GM18873 (cell line): ENCODE results near the gene PIKFYVE.
A peak's percentile ranks its signal among the peaks of the same experiment; 100 is the strongest.
"Not testable (repeated sequence)": the region's sequence is repeated elsewhere in the genome, so short reads cannot be mapped to it uniquely, and the experiment has no call there.

Experiments
- ATAC-seq: cut with Tn5 transposase; IDR thresholded peaks from one replicate; pipeline ENCODE4 v1.9.1; 2021; ENCODE audit warnings: mild to moderate bottlenecking, moderate library complexity, moderate number of reproducible peaks; ENCODE audit not compliant: unreplicated experiment, low FRiP score

Gene PIKFYVE, protein sequence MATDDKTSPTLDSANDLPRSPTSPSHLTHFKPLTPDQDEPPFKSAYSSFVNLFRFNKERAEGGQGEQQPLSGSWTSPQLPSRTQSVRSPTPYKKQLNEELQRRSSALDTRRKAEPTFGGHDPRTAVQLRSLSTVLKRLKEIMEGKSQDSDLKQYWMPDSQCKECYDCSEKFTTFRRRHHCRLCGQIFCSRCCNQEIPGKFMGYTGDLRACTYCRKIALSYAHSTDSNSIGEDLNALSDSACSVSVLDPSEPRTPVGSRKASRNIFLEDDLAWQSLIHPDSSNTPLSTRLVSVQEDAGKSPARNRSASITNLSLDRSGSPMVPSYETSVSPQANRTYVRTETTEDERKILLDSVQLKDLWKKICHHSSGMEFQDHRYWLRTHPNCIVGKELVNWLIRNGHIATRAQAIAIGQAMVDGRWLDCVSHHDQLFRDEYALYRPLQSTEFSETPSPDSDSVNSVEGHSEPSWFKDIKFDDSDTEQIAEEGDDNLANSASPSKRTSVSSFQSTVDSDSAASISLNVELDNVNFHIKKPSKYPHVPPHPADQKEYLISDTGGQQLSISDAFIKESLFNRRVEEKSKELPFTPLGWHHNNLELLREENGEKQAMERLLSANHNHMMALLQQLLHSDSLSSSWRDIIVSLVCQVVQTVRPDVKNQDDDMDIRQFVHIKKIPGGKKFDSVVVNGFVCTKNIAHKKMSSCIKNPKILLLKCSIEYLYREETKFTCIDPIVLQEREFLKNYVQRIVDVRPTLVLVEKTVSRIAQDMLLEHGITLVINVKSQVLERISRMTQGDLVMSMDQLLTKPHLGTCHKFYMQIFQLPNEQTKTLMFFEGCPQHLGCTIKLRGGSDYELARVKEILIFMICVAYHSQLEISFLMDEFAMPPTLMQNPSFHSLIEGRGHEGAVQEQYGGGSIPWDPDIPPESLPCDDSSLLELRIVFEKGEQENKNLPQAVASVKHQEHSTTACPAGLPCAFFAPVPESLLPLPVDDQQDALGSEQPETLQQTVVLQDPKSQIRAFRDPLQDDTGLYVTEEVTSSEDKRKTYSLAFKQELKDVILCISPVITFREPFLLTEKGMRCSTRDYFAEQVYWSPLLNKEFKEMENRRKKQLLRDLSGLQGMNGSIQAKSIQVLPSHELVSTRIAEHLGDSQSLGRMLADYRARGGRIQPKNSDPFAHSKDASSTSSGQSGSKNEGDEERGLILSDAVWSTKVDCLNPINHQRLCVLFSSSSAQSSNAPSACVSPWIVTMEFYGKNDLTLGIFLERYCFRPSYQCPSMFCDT (N-terminal part only)

DNA sequence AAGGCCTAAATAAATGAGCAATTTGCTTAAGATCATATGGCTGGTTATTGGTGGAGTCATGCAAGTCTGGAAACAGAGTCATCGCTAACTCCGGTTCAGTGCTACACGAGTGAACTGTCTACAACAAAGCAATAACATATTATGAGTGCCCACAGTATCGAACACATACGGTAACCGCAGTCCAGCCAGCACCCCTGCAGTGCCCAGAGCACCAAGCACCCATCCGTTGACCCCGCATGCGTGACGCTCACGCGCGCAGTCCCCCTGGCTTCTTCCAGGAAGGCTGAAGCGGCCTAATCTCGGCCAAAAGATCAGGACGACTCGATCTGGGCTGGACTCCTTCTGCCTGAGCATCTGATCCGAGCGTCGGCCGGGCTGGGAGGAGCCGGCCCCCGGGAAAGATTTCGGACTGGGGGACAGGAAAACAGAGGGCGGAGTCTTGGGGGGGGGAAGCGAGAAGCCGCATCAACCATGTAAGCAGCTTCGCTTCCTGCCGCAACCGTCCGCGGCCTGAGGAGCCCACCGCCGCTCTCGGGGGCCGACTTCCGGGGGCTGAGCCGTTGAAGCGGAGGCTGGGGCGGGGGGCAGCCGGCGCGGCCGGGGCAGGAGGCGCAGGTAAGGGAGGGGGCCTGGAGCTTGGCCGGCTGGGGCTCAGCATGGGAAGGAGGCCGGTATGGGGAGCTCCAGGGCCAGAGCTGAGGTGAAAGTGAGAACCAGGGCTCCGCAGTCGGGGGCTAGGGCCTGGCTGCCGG is at the start of gene PIKFYVE:
Gene PIKFYVE (plus strand): TSS at position 455 of the 752 bp plus-strand sequence. CDS start 5,265 bp downstream, outside the sequence.
- ATAC-seq: peak; percentile 88

DNA sequence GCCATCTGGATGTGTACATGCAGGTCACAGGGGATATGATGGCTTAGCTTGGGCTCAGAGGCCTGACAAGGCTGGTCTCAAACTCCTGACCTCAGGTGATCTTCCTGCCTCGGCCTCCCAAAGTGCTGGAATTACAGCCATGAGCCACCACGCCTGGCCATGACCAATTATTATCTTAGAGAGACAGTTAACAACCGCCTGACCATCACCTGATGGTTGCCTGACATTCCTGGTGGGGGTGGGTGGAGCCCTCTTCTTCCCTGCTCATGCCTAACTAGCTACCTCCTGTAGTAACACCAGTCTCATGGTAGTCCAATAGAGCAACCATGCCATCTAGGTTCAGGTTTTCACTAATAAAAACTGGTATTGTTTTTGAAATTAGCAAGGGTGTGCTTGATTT is 44.2 kb upstream of the PIKFYVE start:
- not testable (repeated sequence) for ATAC-seq

DNA sequence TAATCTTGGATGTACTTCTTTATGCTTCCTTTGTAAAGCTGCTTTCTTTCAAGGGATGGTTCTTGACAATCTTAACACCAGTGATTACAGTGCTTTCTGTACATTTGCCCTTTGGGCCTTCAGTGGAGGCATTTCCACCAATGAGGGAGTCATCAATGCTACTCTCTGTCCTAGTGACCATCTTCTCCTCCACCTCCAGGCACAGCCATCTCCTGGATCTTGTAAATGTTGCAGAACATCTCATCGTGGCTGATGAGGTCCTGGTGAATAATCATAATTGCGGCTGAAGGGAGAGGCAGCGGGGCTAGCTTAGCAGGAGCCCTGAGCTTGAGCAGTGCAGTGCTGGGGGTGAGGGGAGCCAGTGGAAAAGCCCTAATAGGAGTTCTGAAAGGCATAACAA is 43.7 kb upstream of the PIKFYVE start:
- ATAC-seq: no peak

DNA sequence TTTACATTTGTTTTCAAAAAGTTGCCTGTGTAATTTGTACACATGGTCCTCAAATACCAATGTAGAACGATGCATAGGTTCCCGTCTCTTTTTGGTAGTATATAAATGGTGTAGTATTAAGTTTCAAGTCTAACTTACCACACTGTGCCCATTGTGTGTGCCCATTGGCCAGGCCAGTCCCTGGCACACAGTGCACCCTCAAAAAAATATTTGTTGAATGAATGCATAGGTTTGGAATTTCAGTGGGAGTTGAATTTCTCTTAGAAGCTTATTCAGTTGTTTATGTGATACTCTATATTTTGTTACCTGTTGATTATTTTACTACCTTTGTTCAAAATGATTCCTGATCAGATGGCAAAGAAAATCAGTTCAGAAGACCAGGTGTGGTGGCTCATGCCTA is 41.3 kb upstream of the PIKFYVE start:
- ATAC-seq: no peak

DNA sequence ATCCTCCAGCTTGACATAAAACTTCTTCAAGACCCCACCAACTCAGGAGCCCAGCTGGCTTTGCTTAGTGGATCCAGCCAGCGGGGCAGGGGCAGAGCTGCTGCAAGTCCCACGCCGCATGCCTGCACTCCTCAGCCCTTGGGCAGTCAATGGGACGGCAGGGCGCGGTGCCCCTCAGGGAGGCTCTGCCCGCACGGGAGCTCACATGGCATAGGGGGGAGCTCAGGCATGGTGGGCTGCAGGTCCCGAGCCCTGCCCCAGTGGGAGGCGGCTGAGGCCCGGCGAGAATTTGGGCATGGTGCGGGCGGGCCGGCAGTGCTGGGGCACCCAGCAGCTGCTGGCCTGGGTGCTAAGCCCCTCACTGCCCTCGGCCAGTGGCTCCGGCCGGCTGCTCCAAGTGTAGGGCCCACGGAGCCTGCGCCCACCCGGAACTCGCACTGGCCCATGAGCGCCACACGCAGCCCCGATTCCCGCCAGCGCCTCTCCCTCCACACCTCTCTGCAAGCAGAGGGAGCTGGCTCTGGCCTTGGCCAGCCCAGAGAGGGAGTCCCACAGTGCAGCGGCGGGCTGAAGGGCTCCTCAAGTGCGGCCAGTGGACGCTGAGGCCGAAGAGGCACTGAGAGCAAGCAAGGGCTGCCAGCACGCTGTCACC is 38.3 kb upstream of the PIKFYVE start:
- ATAC-seq: no peak

DNA sequence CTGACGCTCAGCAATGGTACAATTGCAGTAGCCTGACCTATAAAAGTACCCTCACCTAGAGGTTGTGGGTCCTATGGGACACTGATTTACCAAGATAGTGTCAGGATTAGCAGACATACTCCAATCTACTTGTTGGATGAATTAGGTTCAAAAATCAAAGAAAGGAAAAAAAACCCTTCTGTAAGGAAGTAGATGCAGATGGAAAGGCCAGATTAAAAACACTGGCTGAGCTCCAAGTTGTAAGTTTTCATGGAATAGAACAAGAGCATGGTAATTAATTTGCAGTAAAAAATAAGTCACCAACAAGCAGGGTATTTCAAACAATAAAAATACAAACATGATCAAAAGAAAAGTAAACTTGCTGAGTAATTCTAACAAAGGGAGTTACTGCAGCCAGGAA is 37.6 kb upstream of the PIKFYVE start:
- no peak for ATAC-seq

DNA sequence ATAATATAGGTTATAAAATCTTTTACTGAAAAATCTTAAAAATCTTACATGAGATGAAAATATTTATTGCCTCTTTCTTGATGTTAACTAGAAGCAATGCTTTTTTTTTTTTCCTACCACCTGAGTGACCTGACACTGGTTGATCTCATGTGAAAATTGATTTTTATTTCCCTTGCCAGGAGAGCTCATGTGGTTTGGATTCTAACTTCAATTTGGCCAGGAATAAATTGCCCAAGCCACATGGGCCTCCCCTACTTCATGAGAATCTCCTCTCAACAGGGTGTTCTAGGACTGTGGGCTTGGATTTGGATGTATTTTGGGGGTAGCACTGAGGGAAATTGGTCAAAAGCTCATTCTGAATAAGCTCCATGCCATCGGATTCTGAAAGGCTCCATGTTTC is 31.3 kb upstream of the PIKFYVE start:
- no peak for ATAC-seq

DNA sequence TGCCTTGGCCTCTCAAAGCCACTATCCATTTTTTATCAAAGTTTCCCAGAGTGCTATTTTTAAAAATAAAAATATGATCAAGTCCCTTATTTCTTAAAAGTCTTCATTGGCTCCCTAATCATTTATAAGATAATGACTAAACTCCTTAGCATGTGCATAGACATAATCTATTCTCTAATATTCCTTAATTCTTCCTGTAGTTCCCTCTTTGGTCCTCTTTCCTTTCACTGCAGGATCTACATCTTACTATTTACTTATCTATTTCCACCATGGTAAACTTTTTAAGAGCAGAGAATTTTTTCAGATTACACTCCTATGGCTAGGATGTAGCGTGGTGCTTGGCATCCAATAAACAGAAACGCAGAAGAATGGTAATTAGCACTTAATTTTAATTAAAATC is 30.2 kb upstream of the PIKFYVE start:
- ATAC-seq: no peak

DNA sequence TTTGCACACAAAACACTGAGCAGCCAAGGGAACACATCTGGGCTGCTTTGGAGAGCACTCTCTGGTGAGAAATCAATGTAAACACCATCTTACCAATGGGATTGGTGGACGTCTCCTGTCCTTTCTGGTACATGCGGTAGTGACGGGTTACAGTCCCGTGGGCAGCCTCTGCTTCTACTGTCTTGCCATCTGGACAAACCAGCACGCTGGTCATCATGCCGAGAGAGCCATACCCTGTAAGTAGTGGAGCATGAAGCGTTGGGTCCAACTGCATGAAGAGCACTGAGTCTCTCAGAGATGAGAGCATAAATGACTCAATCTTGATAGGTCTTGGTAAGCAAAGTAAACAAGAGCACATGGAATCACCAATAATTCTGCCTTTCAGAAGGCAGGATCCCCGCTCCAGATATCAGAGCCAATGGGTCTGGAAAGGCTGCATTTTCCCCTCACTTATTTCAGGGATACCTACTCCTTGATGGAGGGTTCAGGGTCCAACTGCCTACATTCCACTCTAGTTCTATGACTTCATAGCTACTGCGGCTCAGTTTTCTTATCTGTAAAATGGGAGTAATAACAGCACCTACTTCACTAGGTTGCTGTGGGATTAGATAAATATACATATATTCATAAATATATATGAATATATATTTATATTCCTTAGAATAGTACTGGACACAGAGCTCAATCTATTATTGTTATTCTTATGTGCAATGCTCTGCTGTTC is 26.1 kb upstream of the PIKFYVE start:
- ATAC-seq: no peak

DNA sequence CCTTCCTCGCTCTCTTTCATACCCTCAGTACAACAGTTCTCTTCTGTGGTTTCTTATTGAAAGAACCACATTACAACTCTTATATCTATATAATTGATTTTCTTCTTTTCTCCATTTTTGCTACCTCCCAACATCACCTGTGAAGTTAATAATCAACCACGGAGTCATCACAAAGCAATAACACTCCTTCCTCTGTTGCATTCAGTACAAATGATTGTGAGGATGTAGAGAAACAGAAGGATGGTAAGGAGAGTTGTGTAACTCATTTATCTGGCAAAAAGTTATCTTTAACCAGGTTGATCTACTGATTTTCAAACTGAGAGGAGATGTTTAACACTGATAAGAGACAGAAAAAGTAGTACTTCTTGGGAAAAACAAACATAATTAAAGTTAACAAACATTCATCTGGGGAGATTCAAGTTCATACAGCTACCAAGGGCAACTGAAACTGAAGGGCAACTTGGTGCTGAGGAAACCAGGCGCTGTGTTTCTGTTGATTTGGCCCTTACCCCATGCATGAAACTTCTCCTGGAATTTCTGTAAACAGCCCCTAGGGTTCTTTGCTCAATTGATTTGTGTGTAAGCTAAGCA is 25.3 kb upstream of the PIKFYVE start:
- no peak for ATAC-seq

DNA sequence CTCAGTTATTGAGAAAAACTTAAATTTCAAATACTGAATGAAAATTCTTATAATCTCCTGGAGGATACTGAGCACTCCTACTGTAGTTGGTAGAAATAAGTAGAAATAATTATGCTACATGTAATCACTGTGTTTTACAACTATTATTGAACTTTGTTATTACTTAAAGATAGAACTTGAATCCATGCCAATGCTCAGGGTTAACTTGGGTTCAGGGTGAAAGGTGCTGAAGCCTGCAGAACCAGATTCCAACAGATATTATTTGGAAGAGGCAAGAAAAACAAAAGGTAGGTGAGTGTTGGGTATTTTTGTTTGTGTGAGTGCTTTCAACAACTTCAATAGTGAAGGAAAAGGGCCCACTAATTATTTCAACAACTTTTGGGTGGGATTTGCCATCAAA is 21.6 kb upstream of the PIKFYVE start:
- ATAC-seq: no peak

DNA sequence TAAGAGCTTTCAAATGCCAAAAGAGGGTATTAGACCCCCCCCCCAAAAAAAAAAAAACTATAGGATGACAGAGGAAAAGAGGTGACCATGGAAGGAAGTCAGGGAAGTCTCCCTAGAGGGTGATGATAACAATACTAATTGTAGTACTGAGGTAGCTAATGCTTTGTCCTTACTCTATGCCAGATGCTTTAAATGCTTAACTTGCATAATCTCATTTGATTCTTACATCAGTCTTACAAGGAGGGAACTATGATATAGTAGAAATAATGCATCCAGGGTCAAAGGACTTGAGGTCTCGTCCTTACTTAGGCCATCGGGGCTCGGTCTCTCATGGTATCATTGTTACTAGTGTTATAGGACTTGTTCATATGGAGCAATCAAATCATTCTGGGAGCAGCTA is 20.3 kb upstream of the PIKFYVE start:
- no peak for ATAC-seq

DNA sequence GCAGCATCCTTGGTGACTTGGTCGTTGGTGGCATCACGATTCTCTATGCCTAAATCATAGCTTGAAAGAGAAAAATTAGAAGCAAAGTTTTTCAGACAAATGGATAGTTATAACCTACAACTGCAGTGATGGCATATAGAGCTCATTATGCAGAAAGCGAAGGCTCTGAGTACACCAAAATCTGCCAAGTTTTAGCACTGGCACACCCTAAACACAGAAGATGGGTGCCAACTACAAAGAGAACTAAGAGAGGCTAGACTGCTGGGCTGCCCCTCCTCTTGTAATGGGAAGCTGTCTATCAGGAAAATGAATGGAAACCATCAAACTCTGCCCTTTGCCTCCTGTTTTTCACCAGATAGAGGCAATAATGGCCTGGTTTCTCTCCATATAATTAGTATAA is 17.5 kb upstream of the PIKFYVE start:
- no peak for ATAC-seq

DNA sequence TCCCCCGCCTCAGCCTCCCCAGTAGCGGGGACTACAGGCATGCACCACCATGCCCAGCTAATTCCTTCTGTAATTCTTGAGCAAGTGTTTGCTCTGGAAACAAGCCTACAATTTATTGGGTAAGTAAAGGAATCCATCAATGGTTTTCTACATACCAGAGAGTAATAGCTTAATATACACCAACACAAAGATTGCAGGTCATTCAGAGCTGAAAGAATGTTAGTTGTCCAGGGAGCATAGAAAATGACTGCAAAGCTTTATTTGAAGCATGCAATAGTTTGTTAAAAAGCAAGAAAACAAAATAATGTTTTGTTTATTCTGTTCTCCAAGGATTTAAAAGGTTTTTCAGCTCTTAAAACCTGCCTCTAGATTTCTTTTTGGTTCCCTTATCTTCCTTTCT is 16.8 kb upstream of the PIKFYVE start:
- ATAC-seq: no peak

DNA sequence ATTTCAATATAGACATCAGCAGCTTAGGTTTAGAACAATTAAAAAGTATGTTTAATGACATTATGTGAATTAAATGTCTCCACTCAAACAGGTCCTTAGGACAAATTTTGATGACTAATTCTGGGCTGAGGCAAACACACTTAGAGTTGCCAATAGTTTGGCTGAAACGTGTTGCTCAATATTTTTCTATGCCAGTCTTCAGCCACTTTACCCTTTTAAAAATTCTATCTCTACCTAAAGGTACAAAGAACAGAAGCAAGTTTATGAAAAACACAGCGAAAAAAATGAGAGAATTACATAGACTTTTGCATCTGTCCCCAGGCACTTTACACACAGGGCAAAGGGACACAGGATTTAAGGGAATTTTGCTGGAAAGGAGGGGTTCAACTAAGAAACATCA is 15.7 kb upstream of the PIKFYVE start:
- no peak for ATAC-seq

DNA sequence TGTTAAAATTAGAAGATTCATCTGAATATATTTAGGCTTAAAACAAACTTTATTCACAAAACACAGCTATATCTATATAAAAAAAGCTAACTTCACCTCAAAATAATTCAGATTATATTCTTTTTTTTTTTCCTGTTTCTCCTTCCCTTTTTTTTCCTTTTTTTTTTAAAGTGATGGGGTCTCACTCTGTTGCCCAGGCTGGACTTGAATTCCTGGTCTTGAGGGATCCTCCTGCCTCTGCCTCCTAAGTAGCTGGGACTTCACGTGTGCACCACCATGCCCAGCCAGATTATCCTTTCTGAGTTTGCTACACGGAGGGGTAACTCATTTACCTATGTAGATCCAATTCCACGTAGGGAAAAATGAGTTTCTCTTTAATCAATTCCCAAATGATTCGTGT is 15.0 kb upstream of the PIKFYVE start:
- ATAC-seq: no peak

DNA sequence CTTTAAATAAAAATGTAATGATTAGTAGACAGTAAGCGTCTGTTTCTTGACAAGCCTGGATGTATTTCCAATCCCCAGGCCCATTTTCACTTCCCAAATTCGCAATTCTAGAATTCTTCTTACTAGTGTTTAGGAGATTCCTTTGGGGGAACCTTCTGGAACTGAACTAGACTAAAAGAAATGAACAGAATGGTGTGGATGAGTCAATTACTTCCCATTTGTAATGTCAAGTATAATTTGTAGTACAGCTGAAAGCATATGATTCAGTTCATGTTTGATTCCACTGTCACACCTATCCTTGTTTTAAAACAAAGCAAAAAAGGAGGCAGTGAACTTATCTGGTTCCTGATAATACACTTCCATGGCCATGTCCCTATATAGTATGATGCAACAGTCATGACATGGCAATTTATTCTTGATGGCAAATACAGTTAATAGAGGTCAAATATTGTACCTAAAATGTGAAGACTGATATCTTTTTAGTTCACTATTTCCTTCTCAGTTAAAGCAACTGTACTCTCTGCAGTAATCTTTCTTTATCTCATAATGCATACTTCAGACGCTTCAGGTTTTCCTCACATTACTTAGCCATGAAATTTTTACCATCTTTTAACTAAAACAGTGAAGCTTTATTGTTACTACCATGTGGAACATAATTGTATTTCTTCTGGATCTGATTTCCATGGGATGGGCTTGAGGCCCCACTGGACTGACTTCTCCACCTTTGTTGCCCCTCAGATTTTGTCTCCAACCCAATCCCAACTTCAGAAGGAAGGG is 13.2 kb upstream of the PIKFYVE start:
- no peak for ATAC-seq

DNA sequence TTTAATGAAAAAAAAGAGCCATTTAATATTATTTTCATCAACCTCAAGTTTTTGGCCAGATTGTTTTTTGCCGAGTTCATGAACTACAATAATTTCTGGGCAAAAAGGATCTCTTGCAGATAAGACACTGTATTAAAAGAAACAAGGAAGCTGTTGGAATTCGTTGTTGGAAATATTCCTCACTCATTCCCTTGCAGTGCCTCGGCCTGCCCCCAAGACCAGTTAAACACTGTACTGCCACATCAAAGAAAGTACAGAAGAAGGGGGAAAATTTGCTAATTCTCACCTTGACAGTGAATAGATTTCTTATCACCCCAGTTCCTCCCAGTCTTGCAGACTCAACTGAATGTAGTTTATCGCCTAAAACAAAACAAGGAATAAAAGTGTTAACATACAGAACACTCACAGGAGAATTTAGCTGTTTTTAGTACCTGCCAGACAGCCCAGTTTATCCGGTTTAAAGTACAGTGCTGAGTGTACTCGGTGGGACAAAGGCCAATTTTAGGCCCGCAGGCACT is 12.4 kb upstream of the PIKFYVE start:
- ATAC-seq: no peak
